Gastrocnemius medialis (tissue), 4 donors: ENCODE measurements around the gene ATG5. TPM values are rescaled to one million over a fixed set of nuclear protein-coding genes. Genes with fewer than 3 reads are reported as not detected.

Experiments
- ATAC-seq, 2 donors: fragments of 150-250 bp; one replicate each; pipeline ENCODE4 v1.9.1; 2016
- DNase-seq, 2 donors: peaks; one replicate each; pipeline ENCODE4 v3.0.0-alpha.2; 2019
- H3K27ac ChIP-seq, 4 donors: fragments of 200-600 bp; sonication (generic); 1 replicate in 1 of 4; 2 replicates in 3 of 4; pipeline ENCODE4 v1.5.1; 2016 to 2018; ENCODE audit warnings: mild to moderate bottlenecking in 2 of 4, moderate library complexity in 1 of 4
- H3K27me3 ChIP-seq, 3 donors: fragments of 200-600 bp; sonication (generic) in 2 of 3; 1 replicate in 1 of 3; 2 replicates in 2 of 3; pipeline versions ENCODE4 v1.5.1 to v1.6.0; 2016 to 2019; ENCODE audit warnings: mild to moderate bottlenecking in 1 of 3, moderate library complexity in 1 of 3
- H3K36me3 ChIP-seq, 2 donors: fragments of 200-600 bp; sonication (generic) in 1 of 2; one replicate each; pipeline ENCODE4 v1.5.1; 2017 to 2018
- H3K4me1 ChIP-seq, 2 donors: fragments of 200-600 bp; sonication (generic) in 1 of 2; one replicate each; pipeline ENCODE4 v1.5.1; 2016 to 2017; ENCODE audit warnings: mild to moderate bottlenecking in 2 of 2
- H3K4me3 ChIP-seq, 4 donors: fragments of 200-600 bp; sonication (generic) in 3 of 4; 1 replicate in 1 of 4; 2 replicates in 3 of 4; pipeline ENCODE4 v1.5.1; 2016 to 2019; ENCODE audit warnings: mild to moderate bottlenecking in 2 of 4
- H3K9me3 ChIP-seq, 3 donors: fragments of 200-600 bp; sonication (generic) in 2 of 3; 1 replicate in 1 of 3; 2 replicates in 2 of 3; pipeline ENCODE4 v1.5.1; 2016 to 2019
- CTCF ChIP-seq, 5 experiments: fragments of 450-650 bp in 3 of 5; fragments of 200-600 bp in 2 of 5; sonication (generic) in 2 of 5; IDR thresholded peaks in 4 of 5; conservative IDR thresholded peaks in 1 of 5; 1 replicate in 4 of 5; 2 replicates in 1 of 5; pipeline ENCODE4 v1.5.1; 2016 to 2019; ENCODE audit warnings: antibody characterized with exemption in 5 of 5, mild to moderate bottlenecking in 3 of 5, moderate library complexity in 3 of 5
- POLR2A ChIP-seq, 2 donors: fragments of 450-650 bp; IDR thresholded peaks; one replicate each; pipeline ENCODE4 v1.6.1; 2017; ENCODE audit warnings: antibody characterized with exemption in 2 of 2, mild to moderate bottlenecking in 2 of 2, moderate library complexity in 2 of 2
- in situ Hi-C, 4 donors: fragments of 200-750 bp; cut with MboI; loops; one replicate each; pipeline versions ENCODE4 v1.15.0 to v1.8.0; 2017; ENCODE audit warnings: low sequenced_read_pairs in 4 of 4
- intact Hi-C: fragments of 100-400 bp; cut with DNase I; formaldehyde crosslinking; loops from one replicate; pipeline ENCODE4 v1.15.1; 2023; ENCODE audit warnings: low total_unique reads
- total RNA-seq, 4 donors: library from RNA; depleted of rRNA; stranded (reverse); fragments of >200 nt; gene quantifications; one replicate each; pipeline versions ENCODE4 v1.1.0 to v1.2.3, GENCODE V29; 2016

The ATG5 gene
- total RNA-seq, 4 donors from 2014 or later, result 18.9 to 22.3 (median 20.1) TPM

GRCh38 chr6:106187424-106187982 lies 138.1 kb downstream of the ATG5 start:
- Histone ChIP-seq H3K4me3 (no peak overlapping the region), H3K27ac (no peak overlapping the region), H3K4me1 (no peaks in the 10 kb centered on the region), H3K9me3 (no peaks in the 10 kb centered on the region), H3K36me3 (no peaks in the 10 kb centered on the region), H3K27me3 (no peaks in the 10 kb centered on the region)
- no peak for DNase-seq
- ATAC-seq, result no peak
- intact Hi-C loops (no loop called here), in situ Hi-C loops (no loop called here)
- TF ChIP-seq POLR2A (IDR thresholded peaks at IDR 0.05), result no peak
- no peak for TF ChIP-seq CTCF (IDR thresholded peaks at IDR 0.05 in 4 of 5, conservative IDR thresholded peaks at IDR 0.05 in 1 of 5)

- Histone ChIP-seq H3K36me3 (no peaks in the 10 kb centered on the region), H3K27me3 (no peaks in the 10 kb centered on the region), H3K27ac (no peak overlapping the region), H3K4me3 (no peak overlapping the region), H3K4me1 (no peaks in the 10 kb centered on the region), H3K9me3 (no peaks in the 10 kb centered on the region)
- ATAC-seq, result no peak
- in situ Hi-C loops (no loop called here), intact Hi-C loops (no loop called here)
- no peak for TF ChIP-seq CTCF (IDR thresholded peaks at IDR 0.05 in 4 of 5, conservative IDR thresholded peaks at IDR 0.05 in 1 of 5)
- TF ChIP-seq POLR2A (IDR thresholded peaks at IDR 0.05), result no peak
- DNase-seq, result no peak
These were observed 138.8 kb downstream of the ATG5 start for GRCh38 chr6:106186714-106187113.

GRCh38 chr6:106186172-106186571 lies 139.4 kb downstream of the ATG5 start:
- intact Hi-C loops (no loop called here), in situ Hi-C loops (no loop called here)
- ATAC-seq (no peak), DNase-seq (no peak)
- Histone ChIP-seq H3K4me3 (no peak overlapping the region), H3K27ac (no peak overlapping the region), H3K4me1 (no peaks in the 10 kb centered on the region), H3K27me3 (no peaks in the 10 kb centered on the region), H3K36me3 (no peaks in the 10 kb centered on the region), H3K9me3 (no peaks in the 10 kb centered on the region)
- TF ChIP-seq CTCF (IDR thresholded peaks at IDR 0.05 in 4 of 5, conservative IDR thresholded peaks at IDR 0.05 in 1 of 5) (no peak), POLR2A (IDR thresholded peaks at IDR 0.05) (no peak)

- no peak overlapping the region for H3K4me3 ChIP-seq
- intact Hi-C loops (no loop called here), in situ Hi-C loops (no loop called here)
- H3K9me3 ChIP-seq, result no peaks in the 10 kb centered on the region
- DNase-seq, result no peak
- no peaks in the 10 kb centered on the region for H3K4me1 ChIP-seq
- H3K36me3 ChIP-seq, result no peaks in the 10 kb centered on the region
- no peak for ATAC-seq
- TF ChIP-seq POLR2A (IDR thresholded peaks at IDR 0.05) (no peak), CTCF (IDR thresholded peaks at IDR 0.05 in 4 of 5, conservative IDR thresholded peaks at IDR 0.05 in 1 of 5) (no peak)
- no peaks in the 10 kb centered on the region for H3K27me3 ChIP-seq
- H3K27ac ChIP-seq, result no peak overlapping the region
These were observed 139.9 kb downstream of the ATG5 start for GRCh38 chr6:106185615-106186014.

- DNase-seq (no peak), ATAC-seq (no peak)
- Histone ChIP-seq H3K4me3 (no peak overlapping the region), H3K36me3 (no peaks in the 10 kb centered on the region), H3K9me3 (no peaks in the 10 kb centered on the region), H3K27me3 (no peaks in the 10 kb centered on the region), H3K27ac (no peak overlapping the region), H3K4me1 (no peaks in the 10 kb centered on the region)
- no peak for TF ChIP-seq POLR2A (IDR thresholded peaks at IDR 0.05)
- no peak for TF ChIP-seq CTCF (IDR thresholded peaks at IDR 0.05 in 4 of 5, conservative IDR thresholded peaks at IDR 0.05 in 1 of 5)
- intact Hi-C loops, result no loop called here
- in situ Hi-C loops, result no loop called here
These were observed 140.9 kb downstream of the ATG5 start for GRCh38 chr6:106184629-106185028.
